GM12872 (cell line): ENCODE measurements around the gene RBFOX2.

Experiments used
- CTCF ChIP-seq: IDR thresholded peaks from 3 replicates; pipeline ENCODE4 v1.5.1; 2011; ENCODE audit warnings: low read depth, mild to moderate bottlenecking, low read length, moderate library complexity; ENCODE audit not compliant: insufficient read depth

Gene RBFOX2

GRCh38 chr22:35808377-35808776, 220.2 kb downstream of the RBFOX2 start:
- TF ChIP-seq CTCF: no peak

GRCh38 chr22:35805466-35805865, 223.2 kb downstream of the RBFOX2 start:
- TF ChIP-seq CTCF: no peak

- no peak for TF ChIP-seq CTCF
Observed at GRCh38 chr22:35804421-35804820, 224.2 kb downstream of the RBFOX2 start.

GRCh38 chr22:35802885-35803284, 225.7 kb downstream of the RBFOX2 start:
- no peak for TF ChIP-seq CTCF

- no peak for TF ChIP-seq CTCF
Observed at GRCh38 chr22:35799150-35799549, 229.5 kb downstream of the RBFOX2 start.

GRCh38 chr22:35797411-35797810, 231.2 kb downstream of the RBFOX2 start:
- TF ChIP-seq CTCF: no peak

GRCh38 chr22:35795476-35795875, 233.1 kb downstream of the RBFOX2 start:
- TF ChIP-seq CTCF: no peak

GRCh38 chr22:35792506-35792905, 236.1 kb downstream of the RBFOX2 start:
- TF ChIP-seq CTCF: no peak
